Pulmonary artery endothelial cell (primary cell): ENCODE results near the gene WDR1. TPM values are rescaled to one million over a fixed set of nuclear protein-coding genes. Genes with fewer than 3 reads are reported as not detected.

ENCODE experiments used
- DNase-seq: peaks from one replicate; pipeline ENCODE4 v3.0.0-alpha.2; 2011; ENCODE audit warnings: low read depth, low spot score
- total RNA-seq: library from RNA; depleted of rRNA; stranded (reverse); fragments of >200 nt; gene quantifications from 2 replicates; pipeline ENCODE4 v1.2.3, GENCODE V29; 2014

Gene WDR1
- total RNA-seq, 1 donor from 2014 or later: 632 TPM

GRCh38 chr4:10114147-10114546 lies 2.5 kb downstream of the WDR1 start:
- DNase-seq: no peak

- DNase-seq: no peak
These were observed 3.1 kb downstream of the WDR1 start for GRCh38 chr4:10113362-10114047.

- no peak for DNase-seq
These were observed 3.8 kb downstream of the WDR1 start for GRCh38 chr4:10112658-10113284.

GRCh38 chr4:10111067-10111801 lies 5.4 kb downstream of the WDR1 start:
- no peak for DNase-seq

- no peak for DNase-seq
These were observed 6.5 kb downstream of the WDR1 start for GRCh38 chr4:10109995-10110670.

GRCh38 chr4:10108818-10109783 lies 7.5 kb downstream of the WDR1 start:
- no peak for DNase-seq

GRCh38 chr4:10108391-10108790 lies 8.2 kb downstream of the WDR1 start:
- DNase-seq: no peak

GRCh38 chr4:10107111-10108091 lies 9.2 kb downstream of the WDR1 start:
- DNase-seq: no peak

- DNase-seq: peak; percentile 74
These were observed 10.1 kb downstream of the WDR1 start for GRCh38 chr4:10106421-10107039.

- no peak for DNase-seq
These were observed 10.7 kb downstream of the WDR1 start for GRCh38 chr4:10105920-10106319.

- DNase-seq: no peak
These were observed 11.2 kb downstream of the WDR1 start for GRCh38 chr4:10105421-10105820.

- no peak for DNase-seq
These were observed 11.7 kb downstream of the WDR1 start for GRCh38 chr4:10104991-10105276.

- no peak for DNase-seq
These were observed 12.2 kb downstream of the WDR1 start for GRCh38 chr4:10104211-10104990.

GRCh38 chr4:10102474-10103332 lies 13.9 kb downstream of the WDR1 start:
- DNase-seq: no peak

GRCh38 chr4:10101671-10102473 lies 14.7 kb downstream of the WDR1 start:
- DNase-seq: no peak

- no peak for DNase-seq
These were observed 15.8 kb downstream of the WDR1 start for GRCh38 chr4:10100734-10101216.
